ENCODE results near the gene GMPR. TPM values are rescaled to one million over a fixed set of nuclear protein-coding genes. Genes with fewer than 3 reads are reported as not detected.

GMPR gene
- total and polyA plus RNA-seq, 7 donors: 2.8 to 26.5 (median 15.0) TPM

GRCh38 chr6:16295471-16295870, 57.1 kb downstream of the GMPR start:
- no peak overlapping the region for H3K4me3 ChIP-seq
- intact Hi-C loops (cut with DNase I): no loop called here
- no peaks in the 10 kb centered on the region for H3K4me1 ChIP-seq
- H3K27me3 ChIP-seq: no peaks in the 10 kb centered on the region
- DNase-seq: no peak
- H3K36me3 ChIP-seq: peaks cover 0 to 29% (median 2%) of the 10 kb centered on the region in 4 donors
- no peak overlapping the region for H3K27ac ChIP-seq
- no peaks in the 10 kb centered on the region for H3K9me3 ChIP-seq
- WGBS, 2 donors: 93 to 95% methylated on average over 5 of the region's 5 CpGs
- TF ChIP-seq CTCF (IDR thresholded peaks at IDR 0.05): no peak
- no peak for TF ChIP-seq POLR2A (IDR thresholded peaks at IDR 0.05)
- TF ChIP-seq EP300 (IDR thresholded peaks at IDR 0.05): no peak
- no peak for TF ChIP-seq POLR2AphosphoS5 (IDR thresholded peaks at IDR 0.05)

GRCh38 chr6:16296061-16296670, 57.8 kb downstream of the GMPR start:
- no peak overlapping the region for H3K27ac ChIP-seq
- intact Hi-C loops (cut with DNase I): no loop called here
- no peaks in the 10 kb centered on the region for H3K9me3 ChIP-seq
- H3K4me3 ChIP-seq: no peak overlapping the region
- H3K27me3 ChIP-seq: no peaks in the 10 kb centered on the region
- WGBS, 2 donors: 92 to 96% methylated on average over 7 of the region's 7 CpGs
- DNase-seq: no peak
- H3K36me3 ChIP-seq: peaks cover 0 to 25% (median 2%) of the 10 kb centered on the region in 4 donors
- H3K4me1 ChIP-seq: no peaks in the 10 kb centered on the region
- no peak for TF ChIP-seq CTCF (IDR thresholded peaks at IDR 0.05)
- no peak for TF ChIP-seq EP300 (IDR thresholded peaks at IDR 0.05)
- no peak for TF ChIP-seq POLR2AphosphoS5 (IDR thresholded peaks at IDR 0.05)
- TF ChIP-seq POLR2A (IDR thresholded peaks at IDR 0.05): no peak

DNA sequence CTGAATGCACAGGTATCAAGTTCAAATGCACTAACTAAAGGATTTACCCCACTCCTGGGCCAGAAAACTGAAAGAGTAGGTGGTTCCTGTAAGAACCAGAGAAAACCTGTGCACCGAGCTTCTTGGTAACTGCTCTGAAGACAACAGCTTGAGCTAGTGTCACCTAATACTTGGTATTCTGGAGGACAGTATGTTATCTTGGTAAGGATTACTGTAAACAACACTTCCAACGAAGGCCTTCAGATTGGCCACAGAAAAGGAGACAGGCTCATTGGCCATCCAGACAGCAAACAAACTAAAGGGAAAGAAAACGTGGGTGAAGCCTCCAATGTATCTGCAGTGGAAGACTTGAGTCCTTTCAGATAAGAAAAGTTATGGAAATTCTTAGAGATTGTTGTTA, 61.5 kb downstream of the GMPR start:
- Histone ChIP-seq H3K4me3 (no peak overlapping the region), H3K27me3 (no peaks in the 10 kb centered on the region), H3K9me3 (no peaks in the 10 kb centered on the region), H3K4me1 (no peaks in the 10 kb centered on the region), H3K36me3 (peaks cover 0 to 22% (median 0%) of the 10 kb centered on the region in 4 donors), H3K27ac (no peak overlapping the region)
- 90% methylated on average over 3 of the region's 3 CpGs for WGBS, 2 donors
- no peak for DNase-seq
- intact Hi-C loops (cut with DNase I): no loop called here
- TF ChIP-seq CTCF (IDR thresholded peaks at IDR 0.05) (no peak), EP300 (IDR thresholded peaks at IDR 0.05) (no peak), POLR2A (IDR thresholded peaks at IDR 0.05) (no peak), POLR2AphosphoS5 (IDR thresholded peaks at IDR 0.05) (no peak)

DNA sequence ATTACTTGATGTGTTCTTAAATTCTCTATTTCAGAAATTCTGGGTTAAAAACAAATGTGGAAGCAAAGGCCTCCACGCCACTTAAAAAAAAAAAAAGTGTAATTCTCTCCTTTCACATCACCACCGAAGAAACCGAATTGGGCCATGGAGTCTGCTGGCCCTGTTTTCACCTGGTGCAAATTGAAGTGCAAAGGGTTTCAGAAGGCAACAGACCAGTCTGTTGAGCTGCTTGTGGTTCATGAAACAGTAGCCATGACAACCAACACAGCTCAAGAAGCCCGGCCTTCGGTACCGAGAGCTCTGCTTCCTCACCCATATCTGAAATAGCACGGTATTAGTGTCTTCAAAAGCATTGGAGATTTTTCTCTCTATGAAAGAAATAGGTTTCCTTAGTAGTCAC, 63.1 kb downstream of the GMPR start:
- TF ChIP-seq POLR2A (IDR thresholded peaks at IDR 0.05) (no peak), EP300 (IDR thresholded peaks at IDR 0.05) (no peak), CTCF (IDR thresholded peaks at IDR 0.05) (no peak), POLR2AphosphoS5 (IDR thresholded peaks at IDR 0.05) (no peak)
- no peaks in the 10 kb centered on the region for H3K9me3 ChIP-seq
- peaks cover 0 to 32% (median 3%) of the 10 kb centered on the region in 4 donors for H3K36me3 ChIP-seq
- intact Hi-C loops (cut with DNase I): no loop called here
- H3K27ac ChIP-seq: no peak overlapping the region
- 85 to 93% methylated on average over 7 of the region's 7 CpGs for WGBS, 2 donors
- H3K4me3 ChIP-seq: no peak overlapping the region
- no peaks in the 10 kb centered on the region for H3K27me3 ChIP-seq
- H3K4me1 ChIP-seq: no peaks in the 10 kb centered on the region
- DNase-seq: no peak
